ENCODE measurements around the gene FIBP.

DNA sequence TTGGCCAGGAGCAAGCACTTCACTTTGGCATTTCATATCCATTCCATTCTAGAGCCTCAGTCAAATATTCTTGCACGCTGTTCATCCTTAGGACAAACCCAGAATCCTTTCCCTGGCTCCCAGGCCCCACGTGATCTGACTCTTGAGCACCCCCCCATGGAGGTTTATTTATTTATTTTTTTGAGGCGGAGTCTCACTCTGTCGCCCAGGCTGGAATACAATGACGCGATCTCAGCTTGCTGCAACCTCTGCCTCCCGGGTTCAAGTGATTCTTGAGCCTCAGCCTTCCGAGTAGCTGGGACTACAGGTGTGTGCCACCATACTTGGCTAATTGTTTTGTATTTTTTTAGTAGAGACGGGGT, 44.3 kb upstream of the FIBP start:
- TF ChIP-seq, protein P1, sequence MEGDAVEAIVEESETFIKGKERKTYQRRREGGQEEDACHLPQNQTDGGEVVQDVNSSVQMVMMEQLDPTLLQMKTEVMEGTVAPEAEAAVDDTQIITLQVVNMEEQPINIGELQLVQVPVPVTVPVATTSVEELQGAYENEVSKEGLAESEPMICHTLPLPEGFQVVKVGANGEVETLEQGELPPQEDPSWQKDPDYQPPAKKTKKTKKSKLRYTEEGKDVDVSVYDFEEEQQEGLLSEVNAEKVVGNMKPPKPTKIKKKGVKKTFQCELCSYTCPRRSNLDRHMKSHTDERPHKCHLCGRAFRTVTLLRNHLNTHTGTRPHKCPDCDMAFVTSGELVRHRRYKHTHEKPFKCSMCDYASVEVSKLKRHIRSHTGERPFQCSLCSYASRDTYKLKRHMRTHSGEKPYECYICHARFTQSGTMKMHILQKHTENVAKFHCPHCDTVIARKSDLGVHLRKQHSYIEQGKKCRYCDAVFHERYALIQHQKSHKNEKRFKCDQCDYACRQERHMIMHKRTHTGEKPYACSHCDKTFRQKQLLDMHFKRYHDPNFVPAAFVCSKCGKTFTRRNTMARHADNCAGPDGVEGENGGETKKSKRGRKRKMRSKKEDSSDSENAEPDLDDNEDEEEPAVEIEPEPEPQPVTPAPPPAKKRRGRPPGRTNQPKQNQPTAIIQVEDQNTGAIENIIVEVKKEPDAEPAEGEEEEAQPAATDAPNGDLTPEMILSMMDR (IDR thresholded peaks at IDR 0.05; ENCODE audit: poor library complexity, severe bottlenecking), result no peak
- no peak for TF ChIP-seq EZH2 (IDR thresholded peaks at IDR 0.05; ENCODE audit: borderline replicate concordance, insufficient read depth, low read length, poor library complexity, severe bottlenecking)

Measured in neural cell (in vitro differentiated cells).